ENCODE measurements around the gene CACNA1H.

CACNA1H gene

GRCh38 chr16:1173788-1174451 is 21.0 kb downstream of the CACNA1H start:
- no peak for DNase-seq (ENCODE audit: low read depth)
- H3K4me3 ChIP-seq (ENCODE audit: low read length) = no peak overlapping the region
- no peak for TF ChIP-seq CTCF (conservative IDR thresholded peaks at IDR 0.05; ENCODE audit: low read depth, low read length)

GRCh38 chr16:1174477-1175357 is 21.8 kb downstream of the CACNA1H start:
- DNase-seq (ENCODE audit: low read depth) = no peak
- TF ChIP-seq CTCF (conservative IDR thresholded peaks at IDR 0.05; ENCODE audit: low read depth, low read length) = no peak
- H3K4me3 ChIP-seq (ENCODE audit: low read length) = no peak overlapping the region

- no peak for DNase-seq (ENCODE audit: low read depth)
- TF ChIP-seq CTCF (conservative IDR thresholded peaks at IDR 0.05; ENCODE audit: low read depth, low read length) = no peak
- H3K4me3 ChIP-seq (ENCODE audit: low read length) = no peak overlapping the region
Observed at GRCh38 chr16:1175566-1176279, 22.8 kb downstream of the CACNA1H start.

- TF ChIP-seq CTCF (conservative IDR thresholded peaks at IDR 0.05; ENCODE audit: low read depth, low read length) = no peak
- no peak for DNase-seq (ENCODE audit: low read depth)
Observed at GRCh38 chr16:1176280-1176897, 23.5 kb downstream of the CACNA1H start.

GRCh38 chr16:1177053-1177452 is 24.1 kb downstream of the CACNA1H start:
- no peak for DNase-seq (ENCODE audit: low read depth)
- TF ChIP-seq CTCF (conservative IDR thresholded peaks at IDR 0.05; ENCODE audit: low read depth, low read length) = no peak
- H3K4me3 ChIP-seq (ENCODE audit: low read length) = no peak overlapping the region

More at GRCh38 chr16:1176280-1176897, 23.5 kb downstream of the CACNA1H start:
- no peak overlapping the region for H3K4me3 ChIP-seq (ENCODE audit: low read length)

- H3K4me3 ChIP-seq (ENCODE audit: low read length) = no peak overlapping the region
- no peak for TF ChIP-seq CTCF (conservative IDR thresholded peaks at IDR 0.05; ENCODE audit: low read depth, low read length)
- DNase-seq (ENCODE audit: low read depth) = no peak
Observed at GRCh38 chr16:1177750-1178149, 24.8 kb downstream of the CACNA1H start.
